ENCODE measurements around the gene ADCY7.

ADCY7 gene

DNA sequence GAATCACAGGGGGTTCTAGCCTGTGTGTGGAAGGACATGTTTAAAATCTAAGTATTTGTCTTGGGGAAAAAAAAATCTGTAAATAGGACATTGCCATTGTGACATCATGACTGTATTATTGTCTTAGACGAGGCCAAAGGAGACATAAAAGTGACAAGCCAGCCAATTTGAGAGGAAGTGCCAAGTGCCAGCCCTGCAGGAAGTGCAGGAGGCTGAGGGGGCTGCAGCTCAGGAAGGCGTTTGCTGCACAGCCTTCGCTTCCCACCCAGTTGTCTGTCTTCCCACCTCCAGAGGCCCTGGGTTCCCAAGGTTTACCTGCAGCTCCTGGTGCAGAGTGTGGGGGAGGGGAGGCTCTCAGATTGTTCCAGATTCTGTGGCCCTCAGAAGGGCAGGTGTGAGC lies 1.3 kb downstream of the ADCY7 start:
- DNase-seq (ENCODE audit: low read depth) = no peak
- TF ChIP-seq, protein P1, sequence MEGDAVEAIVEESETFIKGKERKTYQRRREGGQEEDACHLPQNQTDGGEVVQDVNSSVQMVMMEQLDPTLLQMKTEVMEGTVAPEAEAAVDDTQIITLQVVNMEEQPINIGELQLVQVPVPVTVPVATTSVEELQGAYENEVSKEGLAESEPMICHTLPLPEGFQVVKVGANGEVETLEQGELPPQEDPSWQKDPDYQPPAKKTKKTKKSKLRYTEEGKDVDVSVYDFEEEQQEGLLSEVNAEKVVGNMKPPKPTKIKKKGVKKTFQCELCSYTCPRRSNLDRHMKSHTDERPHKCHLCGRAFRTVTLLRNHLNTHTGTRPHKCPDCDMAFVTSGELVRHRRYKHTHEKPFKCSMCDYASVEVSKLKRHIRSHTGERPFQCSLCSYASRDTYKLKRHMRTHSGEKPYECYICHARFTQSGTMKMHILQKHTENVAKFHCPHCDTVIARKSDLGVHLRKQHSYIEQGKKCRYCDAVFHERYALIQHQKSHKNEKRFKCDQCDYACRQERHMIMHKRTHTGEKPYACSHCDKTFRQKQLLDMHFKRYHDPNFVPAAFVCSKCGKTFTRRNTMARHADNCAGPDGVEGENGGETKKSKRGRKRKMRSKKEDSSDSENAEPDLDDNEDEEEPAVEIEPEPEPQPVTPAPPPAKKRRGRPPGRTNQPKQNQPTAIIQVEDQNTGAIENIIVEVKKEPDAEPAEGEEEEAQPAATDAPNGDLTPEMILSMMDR (IDR thresholded peaks at IDR 0.05; ENCODE audit: insufficient read depth, low read depth, low read length, missing control alignments) = no peak
- no peak overlapping the region for H3K4me3 ChIP-seq (ENCODE audit: low read length)

DNA sequence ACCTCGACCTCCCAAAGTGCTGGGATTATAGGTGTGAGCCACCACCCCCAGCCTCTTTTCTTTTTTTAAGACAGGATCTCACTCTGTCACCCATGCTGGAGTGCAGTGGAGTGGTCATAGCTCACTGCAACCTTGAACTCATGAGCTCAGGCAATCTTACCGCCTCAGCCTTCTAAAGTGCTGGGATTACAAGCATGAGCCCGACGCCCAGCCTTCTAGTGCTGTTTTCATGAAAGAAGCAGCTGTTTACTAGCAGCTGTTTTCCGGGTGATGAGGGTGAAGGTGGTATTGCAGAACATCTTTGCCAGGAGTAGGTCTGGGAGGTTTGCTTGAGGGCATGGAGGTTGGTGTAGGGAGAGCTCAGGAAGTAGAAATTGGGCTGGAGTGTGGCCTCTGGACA lies 2.0 kb downstream of the ADCY7 start:
- no peak overlapping the region for H3K4me3 ChIP-seq (ENCODE audit: low read length)
- no peak for DNase-seq (ENCODE audit: low read depth)
- TF ChIP-seq, protein P1 (IDR thresholded peaks at IDR 0.05; ENCODE audit: insufficient read depth, low read depth, low read length, missing control alignments) = no peak

DNA sequence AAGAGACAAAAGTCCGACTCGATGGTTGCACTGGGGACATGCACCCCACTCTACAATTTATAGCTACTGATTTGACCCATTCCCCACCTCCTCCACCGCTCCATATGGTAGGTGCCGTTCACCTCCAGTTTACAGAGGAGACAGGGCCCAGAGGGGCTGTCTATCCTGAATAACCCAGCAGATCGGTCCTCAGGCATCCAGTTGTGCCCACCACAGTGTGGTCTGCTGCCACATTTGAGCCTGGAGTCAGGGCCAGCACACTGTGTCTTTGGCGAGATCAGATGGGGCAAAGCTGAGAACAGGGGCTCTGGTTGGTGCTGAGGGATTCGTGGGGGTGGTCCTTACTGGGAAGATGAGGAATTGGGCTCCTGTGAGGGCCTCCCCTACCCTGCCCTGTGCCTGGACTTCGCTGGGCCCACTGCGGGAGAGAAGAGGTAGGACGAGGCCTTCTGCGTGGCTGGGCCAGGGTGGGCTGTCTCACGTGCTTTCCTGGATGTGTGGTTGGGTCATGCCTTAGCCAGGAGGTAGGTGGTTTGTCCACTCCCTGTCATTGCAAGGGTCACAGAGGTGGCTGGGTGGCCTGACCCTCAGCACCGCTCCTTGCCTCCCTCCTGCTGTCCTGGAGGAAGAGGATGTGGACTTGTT lies 2.8 kb downstream of the ADCY7 start:
- H3K4me3 ChIP-seq (ENCODE audit: low read length) = no peak overlapping the region
- TF ChIP-seq, protein P1 (IDR thresholded peaks at IDR 0.05; ENCODE audit: insufficient read depth, low read depth, low read length, missing control alignments) = no peak
- no peak for DNase-seq (ENCODE audit: low read depth)

DNA sequence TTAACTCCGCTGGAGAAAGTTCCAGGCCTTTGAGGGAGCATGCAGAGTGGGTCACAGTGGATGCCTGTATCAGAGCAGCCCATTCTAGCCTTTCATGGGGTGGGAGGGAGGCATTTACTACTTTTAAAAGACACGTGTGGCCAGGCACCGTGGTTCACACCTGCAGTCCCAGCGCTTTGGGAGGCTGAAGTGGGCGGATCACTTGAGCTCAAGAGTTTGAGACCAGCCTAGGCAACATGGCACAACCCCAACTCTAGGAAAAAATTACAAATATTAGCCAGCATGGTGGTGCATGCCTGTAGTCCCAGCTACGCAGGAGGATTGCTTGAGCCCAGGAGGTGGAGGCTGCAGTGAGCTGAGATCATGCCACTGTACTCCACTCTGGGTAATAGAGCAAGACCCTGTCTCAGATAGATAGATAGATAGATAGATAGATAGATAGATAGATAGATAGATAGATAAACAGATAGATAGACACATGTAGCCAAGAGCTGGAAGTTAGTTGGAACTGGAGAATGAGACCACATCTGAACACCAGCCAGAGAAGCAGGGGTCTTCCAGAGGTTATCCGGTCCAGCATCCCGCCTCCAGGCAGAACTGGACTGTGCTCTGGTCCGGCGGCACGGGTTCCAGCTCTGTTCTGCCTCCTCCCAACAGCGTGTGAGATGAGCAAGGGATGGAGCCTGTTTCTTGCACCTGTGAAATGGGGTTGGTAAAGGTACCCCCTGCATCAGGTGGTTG lies 3.6 kb downstream of the ADCY7 start:
- TF ChIP-seq, protein P1 (IDR thresholded peaks at IDR 0.05; ENCODE audit: insufficient read depth, low read depth, low read length, missing control alignments) = no peak
- H3K4me3 ChIP-seq (ENCODE audit: low read length) = no peak overlapping the region
- DNase-seq (ENCODE audit: low read depth) = no peak

DNA sequence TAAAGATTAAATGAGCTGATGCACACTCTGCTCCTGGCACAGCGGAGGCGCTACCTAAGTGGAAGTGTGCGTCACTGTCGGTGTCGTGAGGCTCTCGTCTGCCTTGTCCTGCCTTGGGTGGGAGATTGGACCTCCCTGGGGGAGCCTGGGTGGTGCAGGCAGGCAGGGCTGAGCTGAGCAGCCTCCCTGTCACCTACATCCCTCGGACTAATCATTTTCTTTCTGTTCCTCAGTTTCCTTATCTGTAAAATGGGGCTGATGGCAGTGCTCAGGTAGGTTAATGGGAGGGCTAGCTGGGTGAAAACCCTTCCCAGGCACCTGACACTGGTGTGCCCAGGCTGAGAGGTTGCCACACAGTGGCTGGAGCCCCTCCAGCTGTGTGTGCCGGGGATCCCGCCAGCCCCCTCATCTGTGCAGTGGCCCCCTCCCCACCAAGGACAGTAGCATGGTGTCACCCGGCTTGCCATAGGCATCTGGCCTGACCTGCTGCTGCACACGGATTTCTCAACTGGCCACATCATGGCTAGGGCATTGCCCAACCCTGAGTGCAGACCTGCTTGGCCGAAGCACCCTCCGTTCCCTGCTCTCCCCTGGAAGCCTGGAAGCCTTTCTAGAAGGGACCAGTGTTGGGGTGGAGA lies 4.3 kb downstream of the ADCY7 start:
- TF ChIP-seq, protein P1 (IDR thresholded peaks at IDR 0.05; ENCODE audit: insufficient read depth, low read depth, low read length, missing control alignments) = no peak
- DNase-seq (ENCODE audit: low read depth) = no peak
- H3K4me3 ChIP-seq (ENCODE audit: low read length) = no peak overlapping the region

DNA sequence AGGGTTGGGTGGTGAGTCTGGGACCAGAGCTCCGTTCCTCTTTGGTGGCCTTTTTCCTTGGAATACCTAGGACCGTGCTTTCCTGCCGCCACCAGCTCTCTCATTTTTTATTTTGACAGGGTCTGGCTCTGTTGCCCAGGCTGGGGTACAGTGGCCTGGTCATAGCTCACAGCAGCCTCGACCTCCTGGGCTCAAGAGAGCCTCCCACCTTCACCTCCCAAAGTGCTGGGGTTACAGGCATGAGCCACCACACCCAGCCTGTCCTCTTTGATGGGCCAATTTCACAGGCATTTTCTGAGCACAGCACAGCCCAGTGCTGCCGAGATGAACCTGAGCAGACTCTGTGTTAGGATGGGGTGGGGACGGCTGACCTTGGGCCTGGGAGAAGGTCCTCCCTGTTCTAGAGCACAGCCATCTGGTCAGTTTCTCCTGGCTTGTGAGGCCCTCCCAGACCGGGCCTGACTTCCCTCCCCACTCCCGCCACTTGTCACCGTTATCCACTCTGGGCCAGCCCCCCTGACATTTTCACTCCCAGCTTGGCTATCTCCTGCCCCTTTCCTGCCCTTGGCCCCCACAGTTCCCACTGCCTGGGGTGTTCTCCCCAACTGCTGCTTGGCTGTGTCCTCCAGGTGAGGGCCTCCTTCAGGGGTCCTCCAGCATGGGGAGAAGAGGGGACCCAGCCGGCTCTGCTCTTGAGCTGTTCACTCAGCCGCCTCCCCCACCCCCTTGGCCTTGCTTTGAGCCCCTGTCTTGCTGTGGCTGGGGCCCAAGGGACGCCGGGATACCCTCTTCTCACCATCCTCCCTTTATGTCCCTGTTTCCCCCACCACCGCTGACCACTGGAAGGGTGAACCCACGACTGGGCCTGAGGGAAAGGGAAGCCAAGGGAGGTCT lies 5.0 kb downstream of the ADCY7 start:
- no peak overlapping the region for H3K4me3 ChIP-seq (ENCODE audit: low read length)
- DNase-seq (ENCODE audit: low read depth) = no peak
- TF ChIP-seq, protein P1 (IDR thresholded peaks at IDR 0.05; ENCODE audit: insufficient read depth, low read depth, low read length, missing control alignments) = no peak

All from epithelial cell of esophagus (primary cell).